Ishikawa (cell line): ENCODE measurements around the gene VSTM2B.

ENCODE experiments used
- CEBPB ChIP-seq: IDR thresholded peaks from 2 replicates; pipeline ENCODE4 v1.6.1; 2012
- CREB1 ChIP-seq: IDR thresholded peaks from 2 replicates; pipeline ENCODE4 v1.6.1; 2012; ENCODE audit warnings: low read depth
- EGR1 ChIP-seq: IDR thresholded peaks from 2 replicates; pipeline ENCODE4 v1.6.1; 2012
- EP300 ChIP-seq: IDR thresholded peaks from 2 replicates; pipeline ENCODE4 v1.6.1; 2012; ENCODE audit warnings: borderline replicate concordance
- FOXM1 ChIP-seq: IDR thresholded peaks from 2 replicates; pipeline ENCODE4 v1.6.1; 2012; ENCODE audit warnings: low read depth, borderline replicate concordance
- NFIC ChIP-seq: IDR thresholded peaks from 2 replicates; pipeline ENCODE4 v1.6.1; 2012
- RAD21 ChIP-seq: IDR thresholded peaks from 2 replicates; pipeline ENCODE4 v1.6.1; 2012; ENCODE audit warnings: low read depth
- TAF1 ChIP-seq: IDR thresholded peaks from 2 replicates; pipeline ENCODE4 v1.6.1; 2012; ENCODE audit warnings: low read depth, mild to moderate bottlenecking
- TCF12 ChIP-seq: IDR thresholded peaks from 2 replicates; pipeline ENCODE4 v1.6.1; 2012; ENCODE audit warnings: low read depth
- TEAD4 ChIP-seq: IDR thresholded peaks from 2 replicates; pipeline ENCODE4 v1.6.1; 2012
- YY1 ChIP-seq: IDR thresholded peaks from 2 replicates; pipeline ENCODE4 v1.6.1; 2012; ENCODE audit warnings: low read depth
- ZBTB7A ChIP-seq: IDR thresholded peaks from 2 replicates; pipeline ENCODE4 v1.6.1; 2012; ENCODE audit warnings: low read depth
- TF ChIP-seq, protein P1 (sequence below): IDR thresholded peaks from 2 replicates; pipeline ENCODE4 v1.6.1; 2012; ENCODE audit warnings: low read depth, mild to moderate bottlenecking
- TF ChIP-seq, protein P2 (sequence below): IDR thresholded peaks from 2 replicates; pipeline ENCODE4 v1.6.1; 2012
- TF ChIP-seq, protein P3 (sequence below): IDR thresholded peaks from 2 replicates; pipeline ENCODE4 v1.6.1; 2012

Gene VSTM2B

DNA sequence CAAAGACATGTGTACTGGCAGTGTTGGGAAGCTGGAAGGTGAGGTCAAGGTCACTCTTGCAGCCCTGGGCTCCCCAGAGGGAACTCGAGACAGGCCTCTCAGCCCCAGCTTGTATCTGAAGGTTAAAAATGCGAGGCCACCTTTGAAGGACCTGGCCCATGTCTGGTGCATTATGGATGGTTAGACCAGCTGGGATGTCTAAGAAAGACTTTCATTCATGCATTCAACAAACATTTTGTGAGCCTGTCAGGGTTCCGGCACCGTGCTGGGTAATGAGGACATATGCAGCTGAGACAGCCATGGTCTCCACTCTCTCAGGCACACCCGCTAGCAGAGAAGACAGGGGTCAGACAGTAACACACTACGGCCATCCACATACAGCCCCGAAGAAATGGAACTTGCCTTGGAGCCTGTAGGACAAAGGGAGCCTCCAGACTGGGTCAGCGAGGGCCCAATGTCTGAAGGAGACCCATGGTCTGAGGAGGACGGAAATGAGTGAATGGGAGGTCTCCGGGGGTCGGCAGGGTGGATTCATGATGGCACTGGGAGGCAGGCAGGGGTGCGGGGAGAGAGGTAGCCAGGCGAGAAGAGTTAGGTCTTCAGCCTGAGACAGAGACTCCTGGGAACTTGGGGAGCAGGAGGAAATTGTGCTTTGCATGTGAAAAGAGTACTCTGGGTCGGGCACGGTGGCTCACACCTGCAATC is 19.0 kb downstream of the VSTM2B start:
- no peak for TF ChIP-seq EP300
- TF ChIP-seq, protein P1, sequence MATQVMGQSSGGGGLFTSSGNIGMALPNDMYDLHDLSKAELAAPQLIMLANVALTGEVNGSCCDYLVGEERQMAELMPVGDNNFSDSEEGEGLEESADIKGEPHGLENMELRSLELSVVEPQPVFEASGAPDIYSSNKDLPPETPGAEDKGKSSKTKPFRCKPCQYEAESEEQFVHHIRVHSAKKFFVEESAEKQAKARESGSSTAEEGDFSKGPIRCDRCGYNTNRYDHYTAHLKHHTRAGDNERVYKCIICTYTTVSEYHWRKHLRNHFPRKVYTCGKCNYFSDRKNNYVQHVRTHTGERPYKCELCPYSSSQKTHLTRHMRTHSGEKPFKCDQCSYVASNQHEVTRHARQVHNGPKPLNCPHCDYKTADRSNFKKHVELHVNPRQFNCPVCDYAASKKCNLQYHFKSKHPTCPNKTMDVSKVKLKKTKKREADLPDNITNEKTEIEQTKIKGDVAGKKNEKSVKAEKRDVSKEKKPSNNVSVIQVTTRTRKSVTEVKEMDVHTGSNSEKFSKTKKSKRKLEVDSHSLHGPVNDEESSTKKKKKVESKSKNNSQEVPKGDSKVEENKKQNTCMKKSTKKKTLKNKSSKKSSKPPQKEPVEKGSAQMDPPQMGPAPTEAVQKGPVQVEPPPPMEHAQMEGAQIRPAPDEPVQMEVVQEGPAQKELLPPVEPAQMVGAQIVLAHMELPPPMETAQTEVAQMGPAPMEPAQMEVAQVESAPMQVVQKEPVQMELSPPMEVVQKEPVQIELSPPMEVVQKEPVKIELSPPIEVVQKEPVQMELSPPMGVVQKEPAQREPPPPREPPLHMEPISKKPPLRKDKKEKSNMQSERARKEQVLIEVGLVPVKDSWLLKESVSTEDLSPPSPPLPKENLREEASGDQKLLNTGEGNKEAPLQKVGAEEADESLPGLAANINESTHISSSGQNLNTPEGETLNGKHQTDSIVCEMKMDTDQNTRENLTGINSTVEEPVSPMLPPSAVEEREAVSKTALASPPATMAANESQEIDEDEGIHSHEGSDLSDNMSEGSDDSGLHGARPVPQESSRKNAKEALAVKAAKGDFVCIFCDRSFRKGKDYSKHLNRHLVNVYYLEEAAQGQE, result no peak

DNA sequence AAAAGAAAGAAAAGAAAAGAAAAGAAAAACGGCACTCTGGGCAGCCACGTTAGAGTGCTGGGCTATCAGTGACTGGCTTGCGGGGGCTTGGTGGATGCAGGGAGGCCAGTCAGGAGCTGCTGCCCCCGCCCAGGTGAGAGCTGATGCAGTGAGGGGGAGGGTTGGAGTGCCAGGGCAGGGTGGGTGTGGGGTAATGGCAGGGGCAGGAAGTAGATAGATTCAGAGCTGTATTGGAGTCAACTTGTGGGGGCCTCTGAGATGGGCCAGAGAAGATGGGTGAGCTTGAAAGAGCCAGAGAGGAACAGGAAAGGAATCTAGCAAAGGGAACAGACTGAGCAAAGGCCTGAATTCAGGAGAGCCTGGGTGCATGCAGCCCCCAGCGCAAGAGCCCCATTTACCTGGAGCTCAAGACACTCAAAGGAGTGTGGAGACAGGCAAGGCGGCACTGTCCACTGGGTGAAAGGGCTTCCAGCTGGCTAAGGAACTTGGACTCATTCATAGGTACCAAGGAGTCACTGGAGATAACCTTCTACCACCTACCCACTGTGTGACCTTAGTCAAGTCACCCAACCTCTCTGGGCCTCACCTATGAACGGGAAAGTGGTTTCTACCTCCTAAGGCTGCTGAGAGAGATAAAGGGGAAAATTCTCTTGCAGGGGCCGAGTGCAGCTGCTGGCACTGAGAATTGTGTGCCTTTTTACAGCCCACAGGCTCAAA is 20.2 kb downstream of the VSTM2B start:
- TF ChIP-seq, protein P2, sequence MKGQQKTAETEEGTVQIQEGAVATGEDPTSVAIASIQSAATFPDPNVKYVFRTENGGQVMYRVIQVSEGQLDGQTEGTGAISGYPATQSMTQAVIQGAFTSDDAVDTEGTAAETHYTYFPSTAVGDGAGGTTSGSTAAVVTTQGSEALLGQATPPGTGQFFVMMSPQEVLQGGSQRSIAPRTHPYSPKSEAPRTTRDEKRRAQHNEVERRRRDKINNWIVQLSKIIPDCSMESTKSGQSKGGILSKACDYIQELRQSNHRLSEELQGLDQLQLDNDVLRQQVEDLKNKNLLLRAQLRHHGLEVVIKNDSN, result no peak
- TF ChIP-seq CREB1, result no peak
- TF ChIP-seq TAF1, result no peak
- TF ChIP-seq EGR1, result no peak
- no peak for TF ChIP-seq YY1
- TF ChIP-seq TEAD4, result no peak
- TF ChIP-seq FOXM1, result no peak
- TF ChIP-seq, protein P3, sequence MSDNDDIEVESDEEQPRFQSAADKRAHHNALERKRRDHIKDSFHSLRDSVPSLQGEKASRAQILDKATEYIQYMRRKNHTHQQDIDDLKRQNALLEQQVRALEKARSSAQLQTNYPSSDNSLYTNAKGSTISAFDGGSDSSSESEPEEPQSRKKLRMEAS, result no peak
- no peak for TF ChIP-seq RAD21
- no peak for TF ChIP-seq CEBPB
- TF ChIP-seq EP300, result no peak
- no peak for TF ChIP-seq TCF12
- no peak for TF ChIP-seq NFIC
- no peak for TF ChIP-seq ZBTB7A
- TF ChIP-seq, protein P1, result no peak

DNA sequence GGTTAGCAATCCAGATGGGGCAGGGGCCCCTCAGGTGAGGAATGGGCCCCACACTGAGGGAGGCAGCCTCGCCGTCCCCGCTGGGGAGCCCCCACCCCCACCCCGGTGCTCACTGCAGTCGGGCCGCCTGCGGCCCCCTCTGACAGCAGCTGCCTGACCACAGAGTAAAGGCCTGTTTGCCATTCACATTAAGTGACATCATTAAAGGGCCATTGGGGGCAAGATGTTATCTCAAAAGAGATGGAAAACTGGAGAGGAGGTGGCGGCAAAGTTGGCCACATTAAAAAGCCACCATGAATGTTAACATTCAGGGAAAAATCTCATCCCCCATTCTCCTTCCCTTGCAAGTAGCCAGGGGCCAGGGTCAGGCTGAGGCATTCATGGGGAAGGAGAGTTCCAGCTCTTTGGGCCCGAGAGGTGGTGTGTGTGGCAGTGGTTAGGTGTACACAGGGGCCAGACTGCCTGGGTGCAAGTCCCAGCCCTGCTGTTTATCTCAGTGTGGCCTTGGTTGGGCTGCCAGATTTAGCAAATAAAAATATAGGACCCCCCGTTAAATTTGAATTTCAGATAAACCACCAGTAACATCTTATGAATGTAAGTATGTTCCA is 20.9 kb downstream of the VSTM2B start:
- TF ChIP-seq EGR1 (no peak), TAF1 (no peak)

DNA sequence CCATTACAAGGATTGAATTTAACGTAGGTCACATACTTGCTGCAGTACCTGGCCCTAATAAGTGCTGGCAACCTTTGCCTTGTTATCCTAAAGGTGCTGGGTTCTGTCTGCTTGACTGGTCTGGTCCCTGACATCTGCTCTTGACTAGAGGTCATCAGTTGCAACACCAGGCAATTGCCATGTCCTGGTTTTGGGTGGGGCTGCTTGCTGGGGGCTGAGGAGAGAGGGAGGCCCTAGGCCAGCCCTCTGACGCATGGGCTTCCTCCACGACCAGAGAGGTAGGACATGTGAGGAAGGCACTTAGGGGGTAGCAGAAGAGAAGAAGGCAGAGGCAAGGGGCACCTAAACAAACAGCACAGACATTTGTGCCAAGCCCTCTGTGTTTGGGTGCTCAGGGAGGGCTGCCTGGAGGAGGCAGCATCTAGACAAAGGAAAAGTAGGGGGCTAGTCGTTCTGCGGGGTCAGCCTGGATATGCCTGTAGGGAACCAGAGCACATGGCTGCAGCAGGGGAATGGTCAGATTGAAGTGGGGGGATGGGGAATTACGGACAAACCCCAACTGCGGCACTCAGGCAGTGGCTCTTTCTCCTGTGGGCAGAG is 21.7 kb downstream of the VSTM2B start:
- TF ChIP-seq YY1 (no peak), CEBPB (no peak), FOXM1 (no peak), TCF12 (no peak), TEAD4 (no peak), EGR1 (no peak)
- TF ChIP-seq, protein P1, result no peak
- TF ChIP-seq, protein P2, result no peak

DNA sequence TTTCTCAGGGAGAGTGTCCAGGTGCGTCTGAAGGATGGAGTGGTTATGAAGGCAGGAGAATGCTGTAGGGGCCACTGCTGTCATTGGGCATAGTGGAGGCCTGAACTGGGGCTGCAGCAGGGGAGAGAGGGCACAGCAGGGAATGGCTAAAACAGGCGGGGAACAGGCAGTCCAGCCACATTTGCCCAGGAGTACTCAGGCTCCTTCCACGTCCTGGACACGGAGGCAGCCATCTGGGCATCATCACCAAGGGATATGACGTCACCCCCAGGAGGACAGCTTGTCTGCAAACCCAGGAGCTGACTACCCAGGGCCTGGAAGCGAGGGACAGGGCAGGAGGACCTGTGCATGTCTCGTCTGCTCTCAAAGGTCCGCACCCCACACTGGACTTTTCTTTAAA is 22.2 kb downstream of the VSTM2B start:
- TF ChIP-seq TEAD4 (no peak), NFIC (no peak)
- TF ChIP-seq, protein P1, result no peak
